HG03571 (cell line): ENCODE measurements around the gene SERPINH1.

Experiments
- ATAC-seq: cut with Tn5 transposase; IDR thresholded peaks from one replicate; pipeline ENCODE4 v1.9.1; 2021; ENCODE audit not compliant: unreplicated experiment

SERPINH1 gene

DNA sequence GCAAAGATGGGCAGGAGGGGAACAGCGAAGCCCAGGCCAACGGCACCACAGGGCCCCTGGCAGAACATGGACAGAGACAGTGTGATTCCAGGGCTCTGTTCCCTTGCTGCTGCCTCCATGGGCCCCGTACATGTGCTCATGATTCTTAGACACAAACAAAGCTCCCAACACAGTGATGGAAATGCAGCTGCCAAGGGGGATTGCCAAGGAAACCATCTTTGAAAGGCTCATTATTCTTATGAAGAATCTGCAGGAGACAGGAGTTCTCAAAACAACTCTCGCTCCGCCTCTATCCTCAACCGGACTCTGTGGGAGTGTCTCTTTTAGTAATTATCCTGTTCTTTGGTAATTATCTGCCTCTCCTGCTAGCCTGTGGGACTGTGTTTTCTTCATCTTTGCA is 32.2 kb downstream of the SERPINH1 start:
- ATAC-seq, result no peak

DNA sequence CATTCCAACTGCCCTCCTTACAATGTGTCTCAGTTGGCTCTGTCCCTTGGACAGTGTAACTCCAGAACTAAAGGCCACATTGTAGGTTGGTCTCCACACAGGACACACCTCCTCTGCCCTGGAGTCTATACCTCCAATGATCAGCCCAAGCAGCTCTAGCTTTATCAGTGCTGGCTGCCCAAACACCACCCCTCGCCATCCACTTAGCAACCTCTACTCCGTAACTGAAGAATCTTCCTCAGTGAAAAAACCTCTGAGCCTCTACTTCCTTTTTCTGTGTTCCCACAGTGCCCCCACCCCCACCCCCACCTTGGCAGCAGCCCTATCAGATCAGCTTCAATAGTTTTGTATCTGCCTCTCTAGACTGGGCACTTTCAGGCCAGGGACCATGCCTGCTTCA is 33.4 kb downstream of the SERPINH1 start:
- ATAC-seq, result no peak

DNA sequence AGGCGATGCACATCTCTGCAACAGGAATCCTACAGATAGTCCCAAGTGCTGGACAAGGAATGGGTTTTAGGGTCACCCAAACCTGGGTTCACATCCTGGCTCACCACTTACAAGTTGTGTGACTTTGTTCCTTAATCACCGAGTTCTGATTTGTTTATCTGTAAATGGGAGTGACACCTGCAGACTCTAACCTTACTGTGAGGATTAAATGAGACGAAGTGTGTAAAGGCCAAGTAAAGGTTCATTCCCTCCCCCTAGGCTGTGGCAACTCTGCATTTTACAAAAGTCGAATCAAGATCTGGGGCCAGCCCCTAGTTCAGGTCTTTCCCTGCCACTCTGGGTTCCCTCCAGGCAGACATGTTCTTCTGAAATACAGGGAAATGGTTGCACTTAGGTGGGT is 34.9 kb downstream of the SERPINH1 start:
- no peak for ATAC-seq

DNA sequence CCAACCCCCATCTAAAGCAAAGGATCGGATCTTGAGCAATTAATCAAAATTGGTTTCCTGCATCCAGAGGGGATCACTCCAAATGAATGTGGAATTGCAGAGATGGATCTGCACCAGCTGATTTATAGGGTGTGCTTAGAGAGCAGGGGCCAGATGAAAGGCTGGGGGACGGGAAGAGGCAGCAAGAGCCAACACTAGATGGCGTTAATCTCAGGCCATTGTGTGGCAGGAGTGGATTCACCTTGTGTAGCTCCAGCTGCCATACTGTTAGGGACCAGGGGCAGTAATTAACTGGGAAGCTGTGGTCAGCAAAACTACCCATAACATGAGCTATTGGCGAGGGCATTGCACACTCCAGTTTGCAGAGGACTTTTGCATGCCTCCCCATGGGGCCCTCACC is 35.6 kb downstream of the SERPINH1 start:
- ATAC-seq, result no peak

- no peak for ATAC-seq
These were observed 36.2 kb downstream of the SERPINH1 start for GRCh38 chr11:75598264-75598663.

- no peak for ATAC-seq
These were observed 36.8 kb downstream of the SERPINH1 start for GRCh38 chr11:75598900-75599299.

DNA sequence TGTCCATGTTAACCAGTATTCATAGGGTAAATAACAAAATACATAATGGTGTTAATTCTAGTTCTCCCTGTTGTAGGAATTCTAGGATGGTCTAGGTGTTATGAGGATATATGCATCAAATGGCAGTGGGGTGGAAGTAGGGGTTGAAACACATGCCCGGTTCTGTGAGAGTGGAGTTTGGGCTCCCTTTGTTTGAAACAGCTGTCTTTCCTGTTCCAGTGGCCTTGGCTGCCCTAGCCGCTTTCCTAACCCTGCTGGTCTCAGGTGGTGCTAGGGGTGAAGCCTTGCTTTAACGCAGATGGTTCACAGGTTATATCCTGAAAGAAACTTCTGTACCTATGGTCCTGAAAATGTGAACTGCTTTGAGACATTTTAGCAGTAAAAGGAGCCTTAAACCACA is 38.3 kb downstream of the SERPINH1 start:
- no peak for ATAC-seq

DNA sequence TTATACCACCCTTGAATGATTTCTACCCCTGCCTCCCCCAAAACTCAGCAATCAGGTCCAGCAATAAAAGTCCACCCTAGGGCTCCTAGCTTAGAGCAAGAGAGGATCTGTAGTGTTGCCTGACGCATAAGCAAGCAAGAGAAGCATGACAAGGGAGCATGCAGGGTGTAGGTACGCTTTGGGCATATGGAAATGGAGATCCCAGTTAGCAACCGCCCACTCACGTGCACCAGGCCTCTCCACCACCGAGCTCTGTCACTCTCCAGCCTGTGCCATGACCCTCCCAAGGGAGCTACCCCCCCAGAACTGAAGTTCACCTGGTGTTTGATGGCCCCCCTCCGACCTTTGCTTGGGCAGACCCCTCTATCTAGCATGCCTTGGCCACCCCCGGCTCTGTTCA is 39.4 kb downstream of the SERPINH1 start:
- ATAC-seq, result no peak

- ATAC-seq, result no peak
These were observed 40.9 kb downstream of the SERPINH1 start for GRCh38 chr11:75602951-75603350.

DNA sequence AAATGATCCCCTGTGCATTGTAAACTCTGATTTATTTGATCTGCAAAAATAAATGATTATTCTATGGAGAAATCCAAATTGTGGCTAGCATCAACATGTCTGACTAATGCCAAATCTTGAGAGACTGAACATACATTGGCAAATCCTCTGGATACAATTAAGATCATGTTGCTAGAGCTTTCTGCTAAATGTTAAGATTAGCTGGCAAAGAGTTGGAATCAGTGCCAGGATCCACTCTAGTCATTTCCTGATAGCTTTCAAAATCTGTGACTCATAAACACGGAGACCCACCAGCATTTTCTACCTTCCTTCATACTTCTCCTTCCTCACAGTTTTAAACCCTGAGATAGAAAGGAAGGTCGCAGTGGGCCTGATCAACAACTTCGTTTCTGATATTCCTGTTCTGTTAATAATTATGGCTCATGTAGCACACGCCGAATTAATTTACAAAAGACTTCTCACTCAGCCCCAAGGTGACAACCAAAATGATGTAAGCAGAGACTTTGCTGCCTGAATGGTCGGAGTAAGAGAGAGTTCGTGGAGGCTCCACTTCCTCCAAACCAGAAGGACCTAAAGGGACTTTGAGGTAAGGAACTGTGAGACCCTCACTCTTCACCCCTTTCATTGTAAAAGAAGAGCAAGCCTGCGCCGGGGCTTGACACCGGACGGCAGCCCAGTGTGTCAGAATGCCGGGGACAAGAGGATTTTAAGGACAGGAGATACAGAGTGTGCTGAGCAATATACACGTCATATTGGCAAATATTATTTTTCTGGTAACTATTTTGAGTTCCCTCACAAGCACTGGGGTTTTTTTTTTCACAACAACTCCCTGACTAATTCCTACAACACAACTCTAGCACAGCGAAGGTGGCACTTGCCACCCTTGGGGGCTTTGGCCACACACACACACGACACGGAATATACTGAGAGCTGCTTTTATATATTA is 42.0 kb downstream of the SERPINH1 start:
- ATAC-seq, result no peak

GRCh38 chr11:75606099-75606498 is 44.0 kb downstream of the SERPINH1 start:
- no peak for ATAC-seq

DNA sequence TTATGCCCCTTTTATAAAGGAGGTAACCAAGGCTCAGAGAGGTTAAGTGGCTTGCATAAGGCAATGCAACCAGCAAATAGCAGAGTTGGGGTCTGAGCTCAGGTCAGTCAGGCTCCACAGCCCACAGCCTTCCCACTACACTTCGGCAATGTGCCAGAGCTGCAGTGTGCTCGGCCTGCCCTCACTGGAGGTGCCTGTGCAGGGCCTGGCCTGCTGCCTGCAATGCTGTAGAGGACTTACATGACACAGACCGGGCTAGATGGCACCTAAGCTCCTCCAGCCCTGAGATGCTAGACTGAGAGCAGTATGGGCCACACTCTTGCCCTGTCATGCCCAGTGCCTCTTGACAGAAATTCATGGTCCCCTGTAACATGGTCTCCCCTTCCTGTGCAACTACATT is 49.8 kb downstream of the SERPINH1 start:
- no peak for ATAC-seq

- no peak for ATAC-seq
These were observed 53.7 kb downstream of the SERPINH1 start for GRCh38 chr11:75615751-75616150.

- ATAC-seq, result no peak
These were observed 54.2 kb downstream of the SERPINH1 start for GRCh38 chr11:75616281-75616680.
